Right lobe of liver (tissue), 6 donors: ENCODE data around the gene AKAP13. TPM values are rescaled to one million over a fixed set of nuclear protein-coding genes. Genes with fewer than 3 reads are reported as not detected.
A peak's percentile ranks its signal among the peaks of the same experiment; 100 is the strongest.

Experiments used
- ATAC-seq, 4 donors: fragments of 200-7000 bp; cut with Tn5 transposase; one replicate each; pipeline ENCODE4 v1.9.1; 2020; ENCODE audit warnings: mild to moderate bottlenecking in 4 of 4, moderate library complexity in 4 of 4
- DNase-seq, 3 donors: peaks; one replicate each; pipeline ENCODE4 v3.0.0-alpha.2; 2020
- H3K27ac ChIP-seq, 3 donors: fragments of 200-600 bp; one replicate each; pipeline ENCODE4 v1.8.0; 2022
- H3K27me3 ChIP-seq, 2 donors: fragments of 200-600 bp; one replicate each; pipeline ENCODE4 v1.8.0; 2022
- H3K36me3 ChIP-seq, 4 donors: fragments of 200-600 bp; sonication (generic) in 1 of 4; one replicate each; pipeline versions ENCODE4 v1.5.1 to v1.8.0; 2017 to 2022; ENCODE audit warnings: control low read depth in 1 of 4
- H3K4me1 ChIP-seq, 4 donors: fragments of 200-600 bp; sonication (generic) in 1 of 4; one replicate each; pipeline versions ENCODE4 v1.5.1 to v1.8.0; 2017 to 2022; ENCODE audit warnings: control low read depth in 1 of 4
- H3K4me3 ChIP-seq, 3 donors: fragments of 200-600 bp; one replicate each; pipeline ENCODE4 v1.8.0; 2022
- H3K9me3 ChIP-seq, 4 donors: fragments of 200-600 bp; sonication (generic) in 1 of 4; one replicate each; pipeline versions ENCODE4 v1.5.1 to v1.8.0; 2017 to 2022; ENCODE audit warnings: control low read depth in 1 of 4
- CTCF ChIP-seq, 4 donors: fragments of 200-600 bp in 3 of 4; fragments of 450-650 bp in 1 of 4; IDR thresholded peaks; one replicate each; pipeline versions ENCODE4 v1.5.1 to v1.8.0; 2016 to 2022; ENCODE audit warnings: antibody characterized with exemption in 4 of 4, mild to moderate bottlenecking in 2 of 4
- POLR2A ChIP-seq: fragments of 450-650 bp; IDR thresholded peaks from one replicate; pipeline ENCODE4 v1.6.1; 2017; ENCODE audit warnings: antibody characterized with exemption, mild to moderate bottlenecking
- WGBS: methylation state at CpG from one replicate; pipeline ENCODE4 v1.1.6; 2018; ENCODE audit warnings: low coverage, low lambda C conversion rate; ENCODE audit not compliant: insufficient coverage; ENCODE audit errors: missing lambda C conversion rate; 5-methylcytosine and 5-hydroxymethylcytosine counted together
- intact Hi-C, 2 donors: fragments of 100-400 bp; cut with DNase I; formaldehyde crosslinking; loops; one replicate each; pipeline versions ENCODE4 v1.11.2 to v1.14.1; 2022
- total RNA-seq, 6 experiments: library from RNA; depleted of rRNA in 2 of 6; stranded (reverse); fragments of >200 nt in 2 of 6; fragmentation: NEBNext Ultra II Directional in 3 of 6; extraction: Animal tissue kit (Norgen Biotek cat#: 25700) in 3 of 6; gene quantifications; one replicate each; pipeline versions ENCODE4 v1.1.0 to v1.2.4, GENCODE V29; 2016 to 2023
- donor health status: DM: no; HTN: yes; CAD: no.
- donor health status: DM: no; HTN: no; CAD: no.
- donor health status: DM: no; HTN: no; CAD: no.
- donor health status: DM: no; HTN: yes; CAD: no.
- donor health status: DM: no; HTN: yes; CAD: no.

The AKAP13 gene
- total RNA-seq, 6 experiments from 2014 or later, result 50.1 to 73.1 (median 63.9) TPM

- peak overlapping the region in 2 of 3 donors; percentile 41 to 63 for H3K27ac ChIP-seq
- H3K36me3 ChIP-seq, result peaks cover 0 to 13% (median 7%) of the 10 kb centered on the region in 4 donors
- TF ChIP-seq POLR2A, result no peak
- no peak for TF ChIP-seq CTCF (IDR thresholded peaks at IDR 0.05)
- no peak overlapping the region for H3K4me3 ChIP-seq
- ATAC-seq, result peak; percentile 62 to 82 (median 72)
- no peak for DNase-seq
- peaks cover 0 to 13% (median 6%) of the 10 kb centered on the region in 4 donors for H3K4me1 ChIP-seq
- no peaks in the 10 kb centered on the region for H3K27me3 ChIP-seq
- H3K9me3 ChIP-seq, result no peaks in the 10 kb centered on the region
- intact Hi-C loops, result no loop called here
- 26% methylated on average over 5 of the region's 5 CpGs for WGBS
Measured at GRCh38 chr15:85649372-85649771, 269.0 kb downstream of the AKAP13 start.

- no peak for TF ChIP-seq CTCF (IDR thresholded peaks at IDR 0.05)
- TF ChIP-seq POLR2A, result no peak
- H3K27me3 ChIP-seq, result no peaks in the 10 kb centered on the region
- DNase-seq (no peak), ATAC-seq (no peak)
- WGBS, result 96% methylated on average over 10 of the region's 10 CpGs
- intact Hi-C loops, result no loop called here
- no peaks in the 10 kb centered on the region for H3K9me3 ChIP-seq
- no peak overlapping the region for H3K4me3 ChIP-seq
- no peak overlapping the region for H3K27ac ChIP-seq
- peaks cover 0 to 13% (median 6%) of the 10 kb centered on the region in 4 donors for H3K4me1 ChIP-seq
- peaks cover 0 to 14% (median 8%) of the 10 kb centered on the region in 4 donors for H3K36me3 ChIP-seq
Measured at GRCh38 chr15:85651548-85651947, 271.1 kb downstream of the AKAP13 start.

- intact Hi-C loops, result no loop called here
- Histone ChIP-seq H3K27me3 (no peaks in the 10 kb centered on the region), H3K9me3 (no peaks in the 10 kb centered on the region), H3K4me1 (peaks cover 0 to 16% (median 8%) of the 10 kb centered on the region in 4 donors), H3K27ac (no peak overlapping the region), H3K36me3 (peaks cover 0 to 15% (median 5%) of the 10 kb centered on the region in 4 donors), H3K4me3 (no peak overlapping the region)
- DNase-seq (no peak), ATAC-seq (peak in 2 of 4 donors; percentile 9 to 24)
- TF ChIP-seq CTCF (IDR thresholded peaks at IDR 0.05) (no peak), POLR2A (no peak)
- 61% methylated on average over 4 of the region's 4 CpGs for WGBS
Measured at GRCh38 chr15:85652457-85652856, 272.1 kb downstream of the AKAP13 start.

GRCh38 chr15:85657132-85657531 lies 276.7 kb downstream of the AKAP13 start:
- ATAC-seq (peak; percentile 64 to 89 (median 78)), DNase-seq (no peak)
- Histone ChIP-seq H3K4me3 (no peak overlapping the region), H3K4me1 (peaks cover 0 to 11% (median 0%) of the 10 kb centered on the region in 4 donors), H3K9me3 (no peaks in the 10 kb centered on the region), H3K27ac (peak overlapping the region in 1 of 3 donors; percentile 50), H3K27me3 (no peaks in the 10 kb centered on the region), H3K36me3 (peaks cover 0 to 32% (median 8%) of the 10 kb centered on the region in 4 donors)
- TF ChIP-seq POLR2A (no peak), CTCF (IDR thresholded peaks at IDR 0.05) (no peak)
- intact Hi-C loops, result no loop called here
- WGBS, result 88% methylated on average over 1 of the region's 1 CpG
